Hippocampal formation (tissue), 2 donors: Measurements from ENCODE around the gene TMEM132A.
A peak's percentile ranks its signal among the peaks of the same experiment; 100 is the strongest.
"Not testable (repeated sequence)": the region's sequence is repeated elsewhere in the genome, so short reads cannot be mapped to it uniquely, and the experiment has no call there.

Source experiments
- DNase-seq, 2 donors: peaks; one replicate each; lab custom pipeline; 2025; lab: John Stamatoyannopoulos, UW

TMEM132A gene

GRCh38 chr11:60964801-60965200, 40.5 kb downstream of the TMEM132A start:
- DNase-seq: no peak

- no peak for DNase-seq
These were observed 42.6 kb downstream of the TMEM132A start for GRCh38 chr11:60966890-60967289.

GRCh38 chr11:60968223-60968622, 44.0 kb downstream of the TMEM132A start:
- DNase-seq: no peak

GRCh38 chr11:60970369-60970774, 46.1 kb downstream of the TMEM132A start:
- DNase-seq: peak in 1 of 2 donors; percentile 35

- DNase-seq: no peak
These were observed 46.6 kb downstream of the TMEM132A start for GRCh38 chr11:60970890-60971289.

GRCh38 chr11:60971520-60971919, 47.3 kb downstream of the TMEM132A start, which contains the start of gene CD6:
CD6 (plus strand) TSS chr11:60971680; CDS start chr11:60971866, 186 bp downstream.
- DNase-seq: no peak

- DNase-seq: no peak
These were observed 48.1 kb downstream of the TMEM132A start for GRCh38 chr11:60972182-60973030.

GRCh38 chr11:60973699-60974098, 49.4 kb downstream of the TMEM132A start:
- DNase-seq: no peak

GRCh38 chr11:60974316-60974715, 50.1 kb downstream of the TMEM132A start:
- not testable (repeated sequence) for DNase-seq

- peak; percentile 29 to 33 for DNase-seq
These were observed 50.5 kb downstream of the TMEM132A start for GRCh38 chr11:60974726-60975125.

GRCh38 chr11:60977224-60977623, 53.0 kb downstream of the TMEM132A start:
- DNase-seq: no peak

- DNase-seq: no peak
These were observed 53.6 kb downstream of the TMEM132A start for GRCh38 chr11:60977836-60978235.

- no peak for DNase-seq
These were observed 54.5 kb downstream of the TMEM132A start for GRCh38 chr11:60978546-60979380.

- no peak for DNase-seq
These were observed 57.3 kb downstream of the TMEM132A start for GRCh38 chr11:60981515-60981914.

- no peak for DNase-seq
These were observed 57.9 kb downstream of the TMEM132A start for GRCh38 chr11:60982184-60982583.

GRCh38 chr11:60984149-60984548, 59.9 kb downstream of the TMEM132A start:
- no peak for DNase-seq

GRCh38 chr11:60984636-60985035, 60.4 kb downstream of the TMEM132A start:
- no peak for DNase-seq

GRCh38 chr11:60985501-60985900, 61.2 kb downstream of the TMEM132A start:
- DNase-seq: no peak

- no peak for DNase-seq
These were observed 62.0 kb downstream of the TMEM132A start for GRCh38 chr11:60985991-60986915.
